Measurements from ENCODE around the gene SHROOM2.

The SHROOM2 gene

DNA sequence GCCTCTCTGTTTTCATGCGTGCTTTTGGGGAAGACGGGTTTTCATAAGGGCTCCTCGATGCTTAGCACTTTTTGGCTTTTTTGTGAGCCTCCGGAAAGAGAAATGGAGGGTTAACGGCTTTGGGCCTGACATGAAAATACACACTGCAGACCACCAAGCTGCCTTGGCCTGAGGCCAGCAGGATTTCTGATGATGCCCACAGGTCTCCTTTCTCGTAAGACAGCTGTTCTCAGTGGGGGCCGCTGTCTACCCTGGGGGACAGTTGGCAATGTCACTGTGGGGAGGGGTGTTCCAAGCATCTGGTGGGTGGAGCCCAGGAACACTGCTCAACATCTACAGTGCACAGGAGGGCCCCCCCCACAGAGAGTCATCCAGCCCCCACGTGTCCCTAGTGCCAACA, 151.5 kb downstream of the SHROOM2 start:
- no peak for DNase-seq (ENCODE audit: low read depth in 2 of 2, low spot score in 1 of 2)

DNA sequence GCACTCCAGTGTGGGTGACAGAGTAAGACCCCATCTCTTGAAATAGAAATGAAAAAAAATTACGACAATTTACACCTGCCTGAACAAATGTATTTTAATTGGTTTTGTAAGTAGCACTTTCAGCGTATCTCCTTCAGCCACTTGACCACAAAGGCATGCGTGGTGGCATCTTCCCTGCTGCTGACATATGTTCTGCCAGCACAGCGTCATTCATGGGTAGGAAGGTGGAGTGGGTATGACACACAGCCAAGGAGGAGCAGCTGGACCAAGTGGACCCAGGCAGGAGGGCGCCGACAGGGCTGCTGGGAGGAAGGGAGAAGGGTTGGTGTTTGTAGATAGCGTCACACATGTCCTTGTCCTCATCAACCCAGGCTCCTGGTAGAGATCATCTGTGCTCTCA, 152.3 kb downstream of the SHROOM2 start:
- DNase-seq (ENCODE audit: low read depth in 2 of 2, low spot score in 1 of 2), result no peak

DNA sequence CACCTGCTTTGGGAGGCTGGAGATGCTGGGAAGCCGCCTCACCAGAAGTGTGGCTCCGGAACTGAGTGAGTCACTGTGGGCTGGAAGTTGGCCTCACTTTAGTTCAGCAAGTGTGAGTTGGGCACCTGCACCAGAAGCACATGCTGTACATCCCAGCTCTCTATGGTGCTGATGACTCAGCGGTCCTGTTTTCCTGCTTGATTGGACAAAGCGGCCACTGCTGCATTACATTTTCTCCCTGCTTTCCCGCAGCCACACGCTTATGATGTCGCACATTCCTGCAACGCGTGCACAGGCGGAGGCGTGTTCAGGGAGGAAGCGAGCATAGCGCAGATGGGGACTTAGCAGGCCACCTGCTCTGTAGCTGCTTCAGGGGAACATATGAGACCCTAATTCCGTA, 154.2 kb downstream of the SHROOM2 start:
- no peak for DNase-seq (ENCODE audit: low read depth in 2 of 2, low spot score in 1 of 2)

DNA sequence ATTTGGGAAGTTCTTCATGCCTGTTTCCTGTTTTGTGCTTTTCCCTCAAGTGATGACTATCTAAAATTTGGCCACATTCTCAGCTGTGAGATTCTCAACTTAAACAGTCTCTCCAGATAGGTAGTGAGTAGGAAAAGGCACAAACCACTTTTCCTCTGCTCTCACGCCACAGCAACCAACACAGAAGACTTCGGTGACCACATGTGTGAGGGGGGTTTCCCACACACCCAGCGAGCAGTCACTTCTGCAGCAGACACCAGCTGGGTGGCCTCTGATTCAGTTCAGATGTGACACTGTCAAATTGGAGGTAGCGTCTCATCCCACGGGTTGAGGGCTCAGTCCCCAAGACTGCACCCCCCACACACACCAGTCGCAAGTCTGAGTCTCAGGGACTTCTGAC, 155.9 kb downstream of the SHROOM2 start:
- peak; percentile 2 to 5 for DNase-seq (ENCODE audit: low read depth in 2 of 2, low spot score in 1 of 2)

DNA sequence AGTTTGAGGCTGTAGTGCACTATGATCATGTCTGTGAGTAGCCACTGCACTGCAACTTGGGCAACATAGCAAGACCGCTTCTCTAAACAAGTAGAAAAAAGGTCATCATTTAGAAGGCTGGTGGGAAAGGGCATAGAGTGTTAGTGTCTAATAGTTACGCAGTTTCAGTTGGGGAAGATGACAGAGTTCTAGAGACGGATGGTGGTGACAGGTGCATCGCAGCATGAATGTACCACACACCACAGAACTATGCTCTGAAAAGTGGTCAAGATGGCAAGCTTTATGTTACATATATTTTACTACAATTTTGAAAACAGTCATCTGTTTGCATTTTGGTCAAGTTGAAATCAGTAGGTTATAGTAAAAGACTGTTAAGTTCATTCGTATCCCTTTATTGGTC, 157.2 kb downstream of the SHROOM2 start:
- no peak for DNase-seq (ENCODE audit: low read depth in 2 of 2, low spot score in 1 of 2)

DNA sequence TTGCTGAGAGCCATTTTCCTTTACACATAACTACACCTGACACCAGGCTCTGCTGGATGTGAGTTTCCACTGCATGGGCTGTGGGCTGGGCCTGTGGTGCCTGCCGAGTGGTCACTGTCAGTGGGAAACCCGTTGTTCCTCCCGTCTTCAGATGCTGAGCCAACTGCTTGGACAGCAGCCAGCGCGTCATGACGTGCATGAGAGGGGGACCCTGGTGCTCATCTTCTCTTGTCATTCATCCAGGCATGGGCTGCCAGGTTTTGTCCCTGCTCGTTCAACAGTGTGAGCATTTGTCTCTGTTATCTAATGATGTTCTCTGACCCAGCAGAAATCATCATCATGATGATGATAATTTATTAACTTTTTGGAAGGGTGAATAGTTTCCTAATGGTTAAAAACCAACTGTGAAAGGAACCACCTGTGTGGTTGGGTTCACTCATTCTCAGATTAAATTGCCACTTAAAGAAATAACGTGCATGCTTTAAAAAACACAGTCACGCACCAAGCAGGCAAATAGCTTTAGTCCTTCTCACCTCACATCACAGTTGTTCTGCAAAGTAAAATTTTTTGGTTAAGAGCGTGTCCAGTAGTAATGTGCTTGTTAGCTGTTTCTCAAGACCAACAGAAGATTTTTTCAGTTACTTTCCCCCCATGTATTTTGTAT, 161.0 kb downstream of the SHROOM2 start:
- no peak for DNase-seq (ENCODE audit: low read depth in 2 of 2, low spot score in 1 of 2)

DNA sequence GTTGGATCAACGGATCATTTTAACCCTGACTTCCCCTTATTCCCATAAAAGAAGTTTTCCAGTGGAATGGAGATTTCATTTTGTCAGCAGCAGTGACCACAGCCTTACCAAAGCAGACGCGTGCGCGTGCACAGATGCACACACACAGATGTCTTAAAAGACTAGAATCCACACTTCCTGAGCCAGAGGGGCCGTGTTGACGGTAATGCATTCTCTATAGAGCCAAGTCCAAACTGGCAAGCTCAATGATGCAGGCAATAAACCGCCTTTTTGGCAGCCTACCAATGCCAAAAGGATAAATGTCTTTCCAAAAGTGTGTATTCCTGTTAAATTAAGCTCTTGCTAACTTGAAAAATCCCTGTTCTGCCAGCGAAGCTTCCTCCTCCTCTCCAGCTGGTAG, 162.2 kb downstream of the SHROOM2 start:
- no peak for DNase-seq (ENCODE audit: low read depth in 2 of 2, low spot score in 1 of 2)

DNA sequence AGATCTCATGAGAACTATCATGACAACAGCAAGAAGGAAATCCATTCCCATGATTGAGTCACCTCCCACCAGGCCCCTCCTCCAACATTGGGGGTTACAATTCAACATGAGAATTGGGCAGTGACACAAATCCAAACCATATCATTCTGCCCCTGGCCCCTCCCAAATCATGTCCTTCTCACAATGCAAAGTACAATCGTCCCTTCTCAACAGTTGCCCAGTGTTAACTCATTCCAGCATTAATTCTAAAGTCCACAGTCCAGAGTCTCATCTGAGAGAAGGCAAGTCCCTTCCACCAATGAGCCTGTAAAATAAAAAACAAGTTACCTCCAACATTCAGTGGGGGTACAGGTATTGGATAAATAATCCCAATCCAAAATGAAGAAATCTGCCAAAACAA, 166.1 kb downstream of the SHROOM2 start:
- no peak for DNase-seq (ENCODE audit: low read depth in 2 of 2, low spot score in 1 of 2)

DNA sequence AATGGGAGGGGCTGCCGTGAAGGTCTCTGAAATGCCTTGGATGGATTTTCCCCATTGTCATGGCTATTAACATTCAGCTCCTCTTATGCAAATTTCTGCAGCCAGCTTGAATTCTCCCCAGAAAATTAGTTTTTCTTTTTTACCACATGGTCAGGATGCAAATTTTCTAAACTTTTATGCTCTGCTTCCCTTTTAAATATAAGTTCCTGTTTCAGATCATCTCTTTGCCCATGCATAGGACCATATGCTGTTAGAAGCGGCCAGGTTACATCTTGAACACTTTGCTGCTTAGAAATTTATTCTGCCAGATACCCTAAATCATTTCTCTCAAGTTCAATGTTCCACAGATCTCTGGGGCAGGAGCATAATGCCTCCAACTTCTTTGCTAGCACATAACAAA, 167.2 kb downstream of the SHROOM2 start:
- DNase-seq (ENCODE audit: low read depth in 2 of 2, low spot score in 1 of 2), result no peak

DNA sequence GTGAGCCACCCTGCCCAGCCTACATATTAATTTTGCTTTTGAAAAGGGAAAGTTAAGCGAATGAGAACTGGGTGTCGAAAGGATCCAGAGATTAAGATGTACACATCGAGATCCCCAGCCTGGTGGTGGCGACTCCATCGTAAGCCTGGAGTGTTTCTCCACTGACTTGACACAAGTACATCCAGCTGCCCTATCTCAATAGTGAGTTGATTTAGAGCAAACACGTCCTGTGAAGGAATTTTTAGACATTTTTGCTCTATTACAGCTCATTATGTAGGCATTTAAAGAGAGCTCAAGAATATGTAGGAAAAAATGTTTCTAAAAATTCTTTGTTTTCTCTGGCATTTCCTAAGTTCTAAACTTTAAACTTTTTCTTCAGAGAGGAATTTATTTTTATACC, 169.3 kb downstream of the SHROOM2 start:
- DNase-seq (ENCODE audit: low read depth in 2 of 2, low spot score in 1 of 2), result no peak

DNA sequence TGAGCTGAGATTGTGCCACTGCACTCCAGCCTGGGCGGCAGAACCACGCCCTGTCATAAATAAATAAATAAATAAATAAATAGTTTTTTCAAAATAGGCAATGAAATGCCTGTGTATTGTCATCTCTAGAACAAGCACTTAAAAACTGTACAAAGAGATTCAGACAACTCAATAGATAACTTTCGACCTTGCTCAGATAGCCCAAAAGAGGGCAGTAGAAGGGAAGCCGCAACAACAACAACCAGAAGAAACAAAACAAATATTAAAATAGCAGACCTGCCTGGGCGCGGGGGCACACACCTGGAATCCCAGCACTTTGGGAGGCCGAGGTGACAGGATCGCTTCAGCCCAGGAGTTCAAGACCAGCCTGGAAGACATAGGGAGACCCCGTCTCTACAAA, 171.5 kb downstream of the SHROOM2 start:
- DNase-seq (ENCODE audit: low read depth in 2 of 2, low spot score in 1 of 2), result no peak

DNA sequence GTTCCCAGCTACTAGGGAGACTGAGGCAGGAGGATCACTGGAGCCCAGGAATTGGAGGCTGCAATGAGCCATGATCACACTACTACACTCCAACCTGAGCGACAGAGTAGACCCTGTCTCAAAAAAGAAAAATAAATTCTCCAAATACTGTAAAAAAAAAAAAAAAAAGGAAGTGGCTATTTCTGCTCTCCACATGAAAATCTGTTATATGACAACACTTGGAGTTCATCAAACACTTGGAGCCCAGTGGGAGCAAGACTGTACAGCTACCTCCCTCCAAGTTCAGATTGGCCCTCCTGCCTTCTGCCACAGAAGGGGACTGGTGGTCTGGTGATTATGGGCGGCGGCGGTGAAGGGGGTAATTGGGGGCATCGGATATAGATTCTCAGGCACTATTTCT, 172.0 kb downstream of the SHROOM2 start:
- DNase-seq (ENCODE audit: low read depth in 2 of 2, low spot score in 1 of 2), result no peak

DNA sequence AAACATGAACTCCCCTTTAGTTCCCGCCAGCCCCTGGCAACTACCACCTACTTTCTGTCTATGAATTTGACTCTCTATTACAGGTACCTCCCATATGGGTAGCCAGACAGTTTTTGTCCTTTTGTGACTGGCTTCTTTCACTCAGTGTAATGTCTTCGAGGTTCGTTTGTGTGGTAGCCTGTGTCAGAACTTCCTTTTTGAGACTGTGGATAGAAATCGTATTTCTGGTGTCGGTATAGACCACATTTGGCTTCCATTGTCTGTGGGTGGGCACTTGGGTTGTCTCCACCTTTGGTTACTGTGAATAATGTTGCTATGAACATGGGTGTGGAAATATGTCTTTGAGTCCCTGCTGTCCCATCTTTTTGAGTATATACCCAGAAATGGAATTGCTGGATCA, 175.5 kb downstream of the SHROOM2 start:
- DNase-seq (ENCODE audit: low read depth in 2 of 2, low spot score in 1 of 2), result no peak

DNA sequence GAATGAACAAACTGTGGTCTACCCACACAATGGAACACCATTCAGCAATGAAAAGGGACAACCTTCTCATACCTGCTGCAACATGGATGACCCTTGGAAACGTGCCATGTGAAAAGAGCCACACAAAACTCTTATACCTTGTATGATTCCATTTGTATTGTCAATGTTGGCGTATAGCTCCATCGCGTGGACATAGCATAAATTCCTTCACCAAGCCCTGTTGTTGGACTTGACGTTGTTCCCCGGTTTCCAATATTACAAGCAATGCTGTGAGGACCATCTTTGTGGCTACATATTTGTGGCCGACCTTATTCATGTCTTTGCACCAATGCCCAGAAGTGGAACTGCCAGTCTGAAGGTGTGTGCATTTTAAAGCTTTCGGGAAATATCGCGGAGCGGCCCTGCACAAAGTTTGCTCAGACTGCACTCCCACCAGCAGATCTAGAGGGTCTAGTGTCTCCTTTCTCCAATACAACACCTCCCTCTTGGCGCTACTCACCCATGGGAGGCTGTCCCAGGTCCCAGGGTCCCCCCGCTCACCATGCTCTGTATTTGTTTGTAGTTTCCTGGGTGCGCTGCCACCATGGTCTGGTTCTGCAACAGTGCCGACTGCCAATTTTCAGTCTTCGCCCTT, 180.7 kb downstream of the SHROOM2 start, which contains the start of gene CLDN34:
Gene CLDN34, plus strand, starts transcription at position 584 of the 634 bp plus-strand sequence. Its CDS starts 0 bp downstream, at position 584.
- DNase-seq (ENCODE audit: low read depth in 2 of 2, low spot score in 1 of 2), result no peak

DNA sequence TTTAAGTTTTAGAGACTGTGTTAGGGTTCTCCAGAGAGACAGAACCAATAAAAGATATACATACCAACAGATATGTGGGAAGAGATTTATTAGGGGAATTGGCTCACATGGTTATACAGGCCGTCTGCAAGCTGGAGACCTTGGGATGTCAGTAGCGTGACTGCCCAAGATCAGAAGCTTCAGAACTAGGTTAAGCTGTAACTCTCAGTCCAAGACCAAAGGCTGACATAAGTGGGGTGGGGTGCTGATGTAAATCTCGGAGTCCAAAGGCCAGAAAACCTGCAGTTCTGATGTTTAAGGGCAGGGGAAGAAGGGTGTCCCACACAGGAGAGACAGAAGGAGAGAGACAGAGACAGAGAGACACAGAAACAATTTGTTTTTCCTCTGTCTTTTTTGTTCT, 191.4 kb downstream of the SHROOM2 start:
- no peak for DNase-seq (ENCODE audit: low read depth in 2 of 2, low spot score in 1 of 2)

DNA sequence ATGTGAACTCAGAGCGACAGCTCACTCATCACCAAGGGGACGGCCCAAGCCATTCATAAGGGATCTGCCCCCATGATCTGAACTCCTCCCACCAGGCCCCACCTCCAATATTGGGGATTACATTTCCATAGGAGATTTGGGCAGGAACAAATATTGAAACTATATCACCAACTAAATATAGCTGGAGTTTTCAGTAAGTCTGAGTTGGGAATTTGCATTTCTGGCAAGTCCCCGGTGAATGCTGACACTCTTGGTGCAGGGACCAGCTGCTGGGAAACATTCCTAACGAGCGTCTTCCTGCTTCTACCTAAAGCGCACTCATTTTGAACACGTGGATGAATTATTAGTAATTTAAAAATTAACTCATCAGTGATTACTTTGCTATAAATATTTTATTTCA, 194.2 kb downstream of the SHROOM2 start:
- DNase-seq (ENCODE audit: low read depth in 2 of 2, low spot score in 1 of 2), result no peak

DNA sequence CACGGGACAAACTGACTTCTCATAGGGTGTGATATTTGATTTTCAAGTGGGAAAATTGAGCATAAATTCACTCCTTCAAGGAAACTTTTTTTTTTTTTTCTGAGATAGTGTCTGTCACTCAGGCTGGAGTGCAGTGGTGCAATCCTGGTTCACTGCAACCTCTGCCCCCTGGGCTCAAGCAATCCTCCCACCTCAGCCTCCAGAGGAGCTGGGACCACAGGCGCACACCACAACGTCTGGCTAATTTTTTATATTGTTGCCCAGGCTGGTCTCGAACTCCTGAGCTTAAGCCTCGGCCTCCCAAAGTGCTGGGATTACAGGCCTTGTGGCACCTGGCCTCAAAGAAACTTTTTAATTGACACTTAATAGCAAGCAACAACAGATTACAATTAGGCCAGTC, 194.7 kb downstream of the SHROOM2 start:
- no peak for DNase-seq (ENCODE audit: low read depth in 2 of 2, low spot score in 1 of 2)

DNA sequence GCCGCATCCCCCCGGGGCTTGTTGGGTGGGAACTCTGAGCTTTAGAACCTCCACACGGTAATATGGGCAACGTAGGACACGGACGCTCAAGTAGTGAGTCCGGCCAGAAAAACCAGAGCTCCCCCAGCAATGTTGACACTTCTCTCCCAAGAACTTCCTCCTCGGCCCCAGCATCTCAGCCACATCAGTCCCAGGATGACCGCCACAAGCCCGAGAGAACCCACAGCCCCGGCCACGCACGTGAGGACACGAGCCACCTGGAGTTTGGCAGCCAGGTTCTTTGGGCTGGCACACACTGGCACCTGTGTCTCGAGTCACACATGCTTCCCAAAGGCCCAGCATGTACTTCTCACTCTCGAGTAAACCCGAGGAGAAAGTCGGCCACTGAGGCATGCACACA, 197.2 kb downstream of the SHROOM2 start:
- no peak for DNase-seq (ENCODE audit: low read depth in 2 of 2, low spot score in 1 of 2)

DNA sequence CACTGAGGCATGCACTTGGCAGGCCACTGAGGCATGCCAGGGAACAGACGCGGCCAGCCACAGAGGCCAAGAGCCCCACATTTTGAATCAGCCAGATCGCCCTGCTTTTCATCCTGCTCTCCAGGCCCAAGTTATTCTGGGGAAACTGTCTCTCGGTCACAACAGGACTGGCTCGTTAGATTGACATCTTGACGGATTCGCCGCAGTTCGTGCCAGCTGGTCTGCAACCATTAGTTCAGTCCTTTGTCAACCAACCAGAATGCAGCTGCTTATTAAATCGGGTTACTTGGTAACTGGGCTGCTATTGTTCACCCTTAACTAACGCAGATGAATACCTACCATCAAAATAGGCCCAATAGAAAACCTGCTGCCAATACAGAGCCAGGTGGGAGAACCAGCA, 197.6 kb downstream of the SHROOM2 start:
- no peak for DNase-seq (ENCODE audit: low read depth in 2 of 2, low spot score in 1 of 2)

DNA sequence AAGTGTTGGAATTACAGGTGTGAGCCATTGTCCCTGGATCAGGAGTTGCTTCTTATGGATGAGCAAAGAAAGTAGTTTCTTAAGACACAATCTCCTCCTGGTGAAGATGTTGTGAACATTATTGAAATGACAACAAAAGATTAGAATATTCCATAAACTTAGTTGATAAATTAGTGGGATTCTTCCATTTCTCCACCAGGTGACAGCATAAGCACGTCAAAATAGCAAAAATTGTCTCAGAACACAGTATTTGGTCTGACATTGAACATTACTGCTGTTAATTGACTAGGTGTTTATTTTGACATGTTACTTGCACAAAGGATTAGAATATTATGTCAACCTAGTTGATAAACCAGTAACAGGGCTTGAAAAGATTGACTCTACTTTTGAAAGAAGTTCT, 202.5 kb downstream of the SHROOM2 start:
- no peak for DNase-seq (ENCODE audit: low read depth in 2 of 2, low spot score in 1 of 2)

DNA sequence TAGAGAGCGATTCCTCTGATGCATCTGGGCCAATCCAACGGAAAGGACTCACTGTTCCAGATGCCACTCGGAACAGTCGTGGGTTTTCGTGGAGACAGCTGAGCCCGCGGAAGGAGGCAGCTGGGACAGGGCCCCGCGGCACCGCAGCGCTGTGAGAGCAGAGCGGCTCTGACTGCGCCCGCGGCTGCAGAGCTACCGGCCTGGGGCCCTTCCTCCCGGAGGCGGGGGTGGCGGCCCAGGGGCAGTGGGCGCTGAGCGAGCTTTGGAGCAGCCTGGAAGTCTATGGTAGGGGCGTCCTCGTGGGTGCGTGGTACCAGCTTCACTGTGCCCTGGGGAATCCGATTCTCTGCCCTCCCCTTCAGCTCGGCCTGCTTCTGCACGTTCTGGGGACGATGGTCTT, 205.8 kb downstream of the SHROOM2 start:
- DNase-seq (ENCODE audit: low read depth in 2 of 2, low spot score in 1 of 2), result no peak

DNA sequence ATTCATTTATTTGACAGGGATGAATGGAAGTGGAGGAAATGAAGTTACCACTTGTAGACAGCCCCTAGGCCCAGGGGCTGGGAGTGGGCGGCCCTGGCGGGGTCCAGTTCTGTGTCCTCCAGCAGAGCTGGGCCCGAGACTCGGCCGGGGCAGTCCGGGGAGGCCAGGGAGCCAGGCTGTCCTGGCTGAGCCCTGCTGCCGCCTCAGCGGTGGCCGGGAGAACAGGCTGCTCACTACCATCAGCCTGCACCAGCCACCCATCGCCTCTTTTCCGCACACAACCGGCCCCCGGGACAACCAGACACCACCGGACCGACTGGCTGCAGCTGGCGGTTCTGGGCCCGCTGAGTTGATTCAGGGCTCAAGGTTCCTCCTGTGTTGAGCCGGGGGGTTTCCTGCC, 206.5 kb downstream of the SHROOM2 start:
- DNase-seq (ENCODE audit: low read depth in 2 of 2, low spot score in 1 of 2), result no peak

DNA sequence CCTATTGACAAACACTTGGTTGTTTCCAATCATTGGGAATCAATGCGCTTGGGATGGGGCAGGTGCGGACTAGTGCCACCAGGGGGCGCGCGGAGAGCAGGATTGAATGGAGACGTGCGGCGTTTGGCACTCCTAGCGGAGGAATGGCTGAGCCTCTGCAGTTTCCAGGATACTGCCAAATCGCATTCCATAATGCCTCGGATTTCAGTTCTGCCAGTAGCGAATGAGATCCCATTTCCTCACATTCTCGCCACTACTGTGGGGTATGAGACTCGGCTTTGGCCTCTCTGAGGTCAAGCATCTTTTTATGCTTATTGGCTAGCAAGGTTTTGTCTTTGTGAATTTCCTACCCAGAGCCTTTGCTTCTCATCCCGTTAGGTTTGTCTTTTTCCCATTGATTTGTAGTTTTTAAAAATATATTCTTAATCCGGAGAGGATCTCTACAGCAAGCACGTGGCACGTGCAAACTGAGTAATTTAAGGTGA, 209.7 kb downstream of the SHROOM2 start:
- DNase-seq (ENCODE audit: low read depth in 2 of 2, low spot score in 1 of 2), result peak; percentile 61 to 69

Measured in stimulated activated CD8-positive, alpha-beta memory T cell treated with anti-CD3 and anti-CD28 coated beads, Interleukin-4, amount 100 ng/mL, for 1 hour (primary cell).